ENCODE data around the gene B3GAT3. TPM values are rescaled to one million over a fixed set of nuclear protein-coding genes. Genes with fewer than 3 reads are reported as not detected.
"Not testable (repeated sequence)": the region's sequence is repeated elsewhere in the genome, so short reads cannot be mapped to it uniquely, and the experiment has no call there.

B3GAT3 gene
- polyA plus RNA-seq, 6 donors from 2014 or later: 26.1 to 43.9 (median 30.8) TPM

- H3K27me3 Mint-ChIP-seq: no peaks in the 10 kb centered on the region
- peak overlapping the region; percentile 91 to 98 (median 97) for H3K27ac Mint-ChIP-seq
- H3K36me3 Mint-ChIP-seq: peaks cover 20 to 52% of the 10 kb centered on the region in 2 donors
- peak; percentile 88 for DNase-seq
- peaks cover 41 to 58% (median 48%) of the 10 kb centered on the region in 3 donors for H3K4me1 Mint-ChIP-seq
- peak overlapping the region; percentile 87 to 97 (median 92) for H3K4me3 Mint-ChIP-seq
- peaks cover 0 to 5% (median 0%) of the 10 kb centered on the region in 7 donors for H3K9me3 Mint-ChIP-seq
- peak; percentile 56 to 57 for ATAC-seq (ENCODE audit: low read depth in 2 of 2)
Observed at GRCh38 chr11:62599069-62599696, 22.6 kb downstream of the B3GAT3 start.

DNA sequence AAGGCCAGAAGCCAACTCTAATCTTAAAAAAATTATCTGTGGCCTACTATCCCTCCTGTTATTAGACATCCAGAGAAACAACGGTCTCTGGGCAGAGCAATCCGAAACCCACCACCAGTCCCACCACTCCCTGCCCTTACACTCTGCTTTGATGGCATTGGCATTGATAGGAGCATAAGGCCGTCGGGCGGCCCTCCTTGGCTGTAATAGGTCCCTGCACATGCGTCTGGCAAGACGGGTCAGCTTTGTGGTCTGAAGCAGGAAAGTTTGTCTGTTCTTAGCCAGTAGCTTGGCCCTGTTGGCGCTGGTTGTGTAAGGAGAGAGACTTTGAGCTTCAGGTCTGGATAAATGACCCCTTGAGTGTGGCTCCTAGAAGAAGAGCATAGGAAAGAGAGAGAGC, 26.7 kb downstream of the B3GAT3 start:
- Mint-ChIP-seq H3K4me3 (peak overlapping the region in 1 of 8 donors; percentile 4), H3K4me1 (peaks cover 40 to 62% (median 59%) of the 10 kb centered on the region in 3 donors), H3K27me3 (no peaks in the 10 kb centered on the region), H3K9me3 (peaks cover 0 to 5% (median 0%) of the 10 kb centered on the region in 7 donors), H3K36me3 (peaks cover 21 to 58% of the 10 kb centered on the region in 2 donors), H3K27ac (peak overlapping the region in 2 of 6 donors; percentile 75 to 84)
- ATAC-seq (ENCODE audit: low read depth in 2 of 2) (no peak), DNase-seq (no peak)

DNA sequence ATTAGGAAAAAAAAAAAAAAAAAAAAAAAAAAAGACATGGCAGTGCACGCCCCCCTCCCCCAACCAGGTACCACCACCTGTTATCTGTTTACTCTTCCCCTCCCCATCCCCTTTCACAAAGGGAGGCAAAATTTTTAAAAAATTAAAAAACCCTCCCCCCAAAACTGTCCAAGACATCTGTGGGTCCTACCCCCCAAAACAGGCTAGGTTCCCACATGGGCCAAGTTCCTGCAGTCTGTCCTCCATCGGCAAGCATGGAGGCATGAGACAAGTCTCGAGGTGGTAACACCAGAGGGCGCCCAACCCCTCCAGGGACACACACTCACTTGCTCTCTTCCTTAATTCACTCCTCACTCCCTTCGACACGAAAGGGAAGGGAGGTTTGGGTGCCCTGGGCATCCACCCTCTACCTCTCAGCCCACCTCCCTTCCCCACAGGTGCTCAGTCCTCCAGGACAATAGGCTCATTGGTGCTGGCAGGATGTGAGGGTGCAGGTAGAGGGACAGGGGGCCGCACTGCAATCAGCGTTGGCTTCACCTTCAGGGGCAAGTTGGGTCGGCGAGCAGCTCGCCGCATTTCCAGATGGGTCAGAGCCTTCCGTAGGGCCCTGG, 28.2 kb downstream of the B3GAT3 start:
- H3K27ac Mint-ChIP-seq: peak overlapping the region in 5 of 6 donors; percentile 57 to 95 (median 91)
- no peaks in the 10 kb centered on the region for H3K9me3 Mint-ChIP-seq
- peak overlapping the region; percentile 67 to 90 (median 82) for H3K4me3 Mint-ChIP-seq
- DNase-seq: peak; percentile 58
- no peak for ATAC-seq (ENCODE audit: low read depth in 2 of 2)
- peaks cover 13 to 42% of the 10 kb centered on the region in 2 donors for H3K36me3 Mint-ChIP-seq
- H3K4me1 Mint-ChIP-seq: peaks cover 24 to 55% (median 43%) of the 10 kb centered on the region in 3 donors
- no peaks in the 10 kb centered on the region for H3K27me3 Mint-ChIP-seq

DNA sequence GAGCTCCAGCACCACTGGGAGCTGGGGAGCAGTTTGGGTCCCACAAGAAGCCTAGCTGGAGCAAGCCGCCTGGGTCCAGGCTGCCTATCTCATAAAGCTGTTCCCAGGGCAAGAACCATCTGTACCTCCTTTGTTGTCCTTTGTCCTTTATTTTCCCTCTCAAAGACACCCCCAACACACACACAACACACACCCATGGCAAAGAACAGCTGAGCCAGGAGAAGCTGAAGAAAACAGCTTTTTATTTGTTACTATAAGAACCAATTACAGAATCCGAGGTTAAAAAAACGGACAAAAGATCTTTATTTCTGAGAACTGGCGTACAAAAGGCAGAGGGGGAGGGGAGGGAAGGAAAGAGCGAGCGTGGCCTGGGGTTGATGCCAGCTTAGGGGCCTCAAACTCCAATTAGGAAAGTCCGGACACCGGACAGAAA, 28.8 kb downstream of the B3GAT3 start:
- DNase-seq (no peak), ATAC-seq (ENCODE audit: low read depth in 2 of 2) (no peak)
- Mint-ChIP-seq H3K27ac (peak overlapping the region in 2 of 6 donors; percentile 95 to 98), H3K4me1 (peaks cover 19 to 50% (median 37%) of the 10 kb centered on the region in 3 donors), H3K36me3 (peaks cover 13 to 37% of the 10 kb centered on the region in 2 donors), H3K4me3 (peak overlapping the region in 4 of 8 donors; percentile 25 to 84 (median 61)), H3K27me3 (no peaks in the 10 kb centered on the region), H3K9me3 (no peaks in the 10 kb centered on the region)

GRCh38 chr11:62592146-62592815, 29.5 kb downstream of the B3GAT3 start:
- no peaks in the 10 kb centered on the region for H3K27me3 Mint-ChIP-seq
- no peaks in the 10 kb centered on the region for H3K9me3 Mint-ChIP-seq
- DNase-seq (no peak), ATAC-seq (ENCODE audit: low read depth in 2 of 2) (no peak)
- peaks cover 15 to 46% (median 30%) of the 10 kb centered on the region in 3 donors for H3K4me1 Mint-ChIP-seq
- peak overlapping the region; percentile 67 to 99 (median 98) for H3K27ac Mint-ChIP-seq
- peak overlapping the region; percentile 88 to 99 (median 94) for H3K4me3 Mint-ChIP-seq
- peaks cover 12 to 29% of the 10 kb centered on the region in 2 donors for H3K36me3 Mint-ChIP-seq

DNA sequence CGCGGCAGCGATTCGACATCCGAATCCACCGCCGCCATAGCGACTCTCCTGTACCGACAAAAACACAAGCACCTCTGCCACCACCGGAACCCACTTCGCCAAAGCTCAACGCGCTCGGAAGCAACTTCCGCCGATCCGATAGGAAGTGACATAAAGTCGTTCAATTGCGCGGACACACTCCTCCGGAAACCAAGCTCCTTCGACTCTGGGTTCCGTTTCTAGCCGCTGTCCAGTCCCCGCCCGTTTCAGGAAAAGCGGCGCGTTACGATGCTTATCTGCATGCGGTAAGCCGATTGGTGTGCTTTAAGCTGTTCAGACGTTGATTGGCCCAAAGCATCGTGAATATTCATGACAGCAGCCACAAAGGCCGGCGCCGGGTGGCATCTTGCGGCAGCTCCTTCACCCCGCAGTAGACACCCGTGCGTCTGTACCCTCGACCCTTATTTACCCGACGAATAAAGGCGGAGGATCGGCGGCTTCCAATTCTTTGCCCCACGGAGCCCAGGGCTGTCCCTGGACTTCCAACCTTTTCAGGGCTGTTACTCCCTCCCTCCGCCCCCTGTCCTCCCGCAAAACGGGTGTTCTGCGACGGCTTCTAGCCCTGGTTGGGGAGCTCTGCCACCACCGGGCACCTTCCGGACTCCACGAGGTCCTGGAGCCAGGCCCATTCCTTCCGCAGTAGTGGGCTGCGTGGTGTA, 30.2 kb downstream of the B3GAT3 start, which contains the start of gene TUT1:
TSS of gene TUT1 (minus strand) at position 76 of the 698 bp plus-strand sequence. CDS start at position 38, 38 bp downstream.
- Mint-ChIP-seq H3K4me1 (peaks cover 15 to 46% (median 26%) of the 10 kb centered on the region in 3 donors), H3K27ac (peak within 1 kb of the TSS; percentile 67 to 99 (median 98)), H3K27me3 (no peaks in the 10 kb centered on the region), H3K9me3 (no peaks in the 10 kb centered on the region), H3K36me3 (peaks cover 8 to 24% of the 10 kb centered on the region in 2 donors), H3K4me3 (peak within 1 kb of the TSS; percentile 88 to 99 (median 94))
- ATAC-seq (ENCODE audit: low read depth in 2 of 2) (peak; percentile 85 to 89), DNase-seq (peak; percentile 96)

GRCh38 chr11:62588966-62589637, 32.7 kb downstream of the B3GAT3 start:
- Mint-ChIP-seq H3K36me3 (peaks cover under 1 to 7% of the 10 kb centered on the region in 2 donors), H3K27me3 (no peaks in the 10 kb centered on the region), H3K4me1 (peaks cover 15 to 49% (median 26%) of the 10 kb centered on the region in 3 donors), H3K9me3 (no peaks in the 10 kb centered on the region), H3K27ac (peak overlapping the region in 2 of 6 donors; percentile 29 to 95), H3K4me3 (peak overlapping the region in 3 of 8 donors; percentile 88 to 99 (median 88))
- ATAC-seq (ENCODE audit: low read depth in 2 of 2): no peak
- DNase-seq: no peak

GRCh38 chr11:62585356-62585755, 36.4 kb downstream of the B3GAT3 start:
- ATAC-seq (ENCODE audit: low read depth in 2 of 2); H3K27ac Mint-ChIP-seq; DNase-seq; H3K9me3 Mint-ChIP-seq; H3K27me3 Mint-ChIP-seq; H3K36me3 Mint-ChIP-seq: not testable (repeated sequence)
- H3K4me1 Mint-ChIP-seq: peaks cover 0 to 18% (median 0%) of the 10 kb centered on the region in 3 donors
- H3K4me3 Mint-ChIP-seq: peak overlapping the region in 2 of 8 donors; percentile 24 to 42

DNA sequence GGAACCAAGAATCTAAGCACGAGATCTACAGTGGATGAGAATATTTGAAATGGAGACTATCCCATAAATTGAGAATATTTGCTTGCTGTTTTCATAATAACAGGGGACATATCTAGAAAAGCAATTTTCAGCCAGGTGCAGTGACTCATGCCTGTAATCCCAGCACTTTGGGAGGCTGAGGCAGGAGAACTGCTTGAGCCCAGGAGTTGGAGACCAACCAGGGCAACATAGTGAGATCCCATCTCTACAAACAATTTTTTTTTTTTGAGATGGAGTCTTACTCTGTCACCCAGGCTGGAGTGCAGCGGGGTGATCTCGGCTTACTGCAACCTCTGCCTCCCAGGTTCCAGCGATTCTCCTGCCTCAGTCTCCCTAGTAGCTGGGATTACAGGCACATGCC, 40.1 kb downstream of the B3GAT3 start:
- peak overlapping the region in 1 of 6 donors; percentile 54 for H3K27ac Mint-ChIP-seq
- not testable (repeated sequence) for H3K4me3 Mint-ChIP-seq; ATAC-seq (ENCODE audit: low read depth in 2 of 2); H3K9me3 Mint-ChIP-seq; H3K4me1 Mint-ChIP-seq; H3K27me3 Mint-ChIP-seq; DNase-seq
- H3K36me3 Mint-ChIP-seq: peaks cover 0 to 15% of the 10 kb centered on the region in 2 donors

- DNase-seq (no peak), ATAC-seq (ENCODE audit: low read depth in 2 of 2) (no peak)
- Mint-ChIP-seq H3K4me1 (peaks cover 0 to 6% (median 6%) of the 10 kb centered on the region in 3 donors), H3K4me3 (no peak overlapping the region), H3K27me3 (no peaks in the 10 kb centered on the region), H3K27ac (no peak overlapping the region), H3K36me3 (peaks cover 0 to 15% of the 10 kb centered on the region in 2 donors), H3K9me3 (no peaks in the 10 kb centered on the region)
Observed at GRCh38 chr11:62580959-62581715, 40.6 kb downstream of the B3GAT3 start.

DNA sequence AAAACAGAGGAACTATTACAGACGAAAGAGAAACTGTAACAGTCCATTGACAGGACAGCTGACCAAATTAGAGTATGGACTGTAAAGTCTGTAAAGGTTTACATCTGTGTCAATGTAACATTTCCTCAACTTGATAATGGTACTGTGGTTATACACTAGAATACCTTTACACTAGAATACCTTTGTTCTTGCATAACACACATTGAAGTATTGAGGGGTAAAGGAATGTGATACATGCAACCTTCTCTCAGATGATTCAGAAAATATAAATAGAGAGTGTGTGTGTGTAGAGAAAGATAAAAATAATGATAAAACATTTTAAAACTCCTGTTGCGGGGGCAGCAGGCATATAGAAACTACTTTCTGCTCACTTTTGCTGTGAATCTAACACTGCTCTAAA, 42.5 kb downstream of the B3GAT3 start:
- Mint-ChIP-seq H3K4me3 (no peak overlapping the region), H3K27ac (no peak overlapping the region), H3K4me1 (peaks cover 10 to 21% (median 14%) of the 10 kb centered on the region in 3 donors), H3K9me3 (no peaks in the 10 kb centered on the region), H3K27me3 (no peaks in the 10 kb centered on the region), H3K36me3 (peaks cover 0 to 15% of the 10 kb centered on the region in 2 donors)
- ATAC-seq (ENCODE audit: low read depth in 2 of 2) (no peak), DNase-seq (no peak)

DNA sequence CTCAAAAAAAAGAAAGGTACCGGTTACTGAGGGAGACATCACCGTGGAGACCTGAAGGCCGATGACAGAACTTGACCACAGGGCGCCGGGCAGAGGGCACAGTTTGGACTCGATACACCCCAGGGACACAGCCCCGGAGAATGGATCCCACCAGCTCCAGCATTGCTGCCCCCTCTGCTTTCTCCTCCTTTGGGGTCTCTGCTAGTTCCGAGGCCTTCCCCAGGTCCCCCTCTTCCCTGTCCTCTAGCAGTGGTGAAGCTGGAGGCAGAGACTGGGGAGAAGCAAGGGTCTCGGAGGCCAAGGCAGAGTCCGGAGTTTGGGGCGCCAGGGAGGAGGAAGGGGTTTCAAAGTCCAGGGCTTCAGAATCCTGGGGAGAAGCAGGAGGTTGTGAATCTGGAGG, 43.2 kb downstream of the B3GAT3 start:
- no peak overlapping the region for H3K27ac Mint-ChIP-seq

More for the DNA sequence above, 43.2 kb downstream of the B3GAT3 start:
- Mint-ChIP-seq H3K4me3 (peak overlapping the region in 1 of 8 donors; percentile 59), H3K27me3 (no peaks in the 10 kb centered on the region), H3K4me1 (peaks cover 11 to 23% (median 20%) of the 10 kb centered on the region in 3 donors), H3K9me3 (no peaks in the 10 kb centered on the region), H3K36me3 (peaks cover 0 to 15% of the 10 kb centered on the region in 2 donors)
- DNase-seq (no peak), ATAC-seq (ENCODE audit: low read depth in 2 of 2) (no peak)

Measured in naive B cell (primary cell).